NCI-H2227 (cell line): ENCODE measurements around the gene DMRTC2.

Experiments used
- DNase-seq: peaks from one replicate; lab custom pipeline; 2025; ENCODE audit not compliant: unreplicated experiment; lab: John Stamatoyannopoulos, UW

The DMRTC2 gene

DNA sequence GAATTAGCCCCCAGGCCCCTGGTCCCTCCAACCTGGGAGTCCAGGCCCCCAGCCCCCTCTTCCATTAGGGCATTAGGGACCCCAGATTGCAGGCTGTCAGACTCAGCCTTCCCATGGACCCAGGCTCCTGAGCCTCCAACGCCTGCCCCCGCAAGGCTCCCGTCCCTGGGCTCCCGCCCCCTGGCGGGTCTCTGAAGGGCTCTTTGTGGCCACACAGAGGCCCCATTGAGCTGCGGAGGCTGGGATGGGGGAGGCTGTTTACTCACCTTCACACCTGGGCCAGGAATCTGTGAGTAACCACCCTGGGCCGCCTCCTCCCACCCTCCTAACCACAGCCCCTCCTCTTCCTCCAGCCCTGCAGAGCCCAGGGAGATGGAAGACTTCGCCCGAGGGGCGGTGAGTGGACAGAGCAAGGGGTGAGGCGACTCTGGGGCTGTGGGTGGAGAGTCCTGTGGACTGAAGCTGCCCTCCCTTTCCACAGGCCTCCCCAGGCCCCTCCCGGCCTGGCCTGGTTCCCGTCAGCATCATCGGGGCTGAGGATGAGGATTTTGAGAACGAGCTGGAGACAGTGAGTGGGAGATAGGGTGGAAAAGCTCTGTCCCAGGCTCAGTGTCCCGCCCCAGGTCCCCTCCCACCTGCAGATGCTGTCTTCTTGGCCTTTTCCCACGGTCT, 43.0 kb downstream of the DMRTC2 start:
- DNase-seq, result no peak

GRCh38 chr19:41888926-41889325, 44.1 kb downstream of the DMRTC2 start:
- no peak for DNase-seq

GRCh38 chr19:41889896-41890295, 45.1 kb downstream of the DMRTC2 start:
- DNase-seq, result no peak

DNA sequence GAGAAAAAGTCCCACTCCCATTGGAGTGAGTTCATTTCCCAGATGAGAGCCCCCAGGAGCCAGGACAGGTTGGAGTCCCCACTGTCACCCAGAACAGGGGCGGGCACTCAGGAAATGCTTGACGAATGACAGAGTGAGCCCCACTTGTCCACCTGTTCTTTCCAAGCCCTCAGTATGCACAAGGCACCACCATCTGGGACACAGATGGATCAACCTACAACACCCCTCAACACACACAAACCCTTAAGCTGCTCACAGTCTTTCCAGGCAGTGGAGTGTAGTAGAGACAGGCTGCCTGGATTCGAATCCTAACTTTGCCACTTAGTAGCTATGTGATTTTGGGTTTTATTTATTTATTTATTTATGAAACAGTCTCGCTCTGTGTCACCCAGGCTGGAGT, 46.1 kb downstream of the DMRTC2 start:
- DNase-seq, result no peak

GRCh38 chr19:41892173-41892902, 47.5 kb downstream of the DMRTC2 start:
- no peak for DNase-seq

GRCh38 chr19:41893899-41894298, 49.1 kb downstream of the DMRTC2 start:
- DNase-seq, result peak; percentile 57

DNA sequence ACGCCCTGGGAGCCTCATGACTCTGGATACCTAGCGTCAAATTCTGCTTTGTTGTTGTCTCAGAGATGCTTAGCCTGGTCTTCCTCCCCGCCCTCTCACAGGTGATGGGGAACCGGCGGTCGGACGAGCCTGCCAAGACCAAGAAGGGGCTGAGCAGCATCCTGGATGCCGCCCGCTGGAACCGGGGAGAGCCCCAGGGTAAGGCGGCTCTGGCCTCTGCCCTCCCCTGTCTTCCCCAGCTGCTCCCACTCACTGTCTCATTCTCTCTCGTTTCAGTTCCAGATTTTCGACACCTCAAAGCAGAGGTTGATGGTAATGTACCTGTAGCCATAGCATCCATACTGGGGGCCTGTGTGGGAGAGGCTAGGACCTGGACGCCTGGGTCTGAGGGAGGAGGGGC, 49.5 kb downstream of the DMRTC2 start:
- DNase-seq, result no peak

DNA sequence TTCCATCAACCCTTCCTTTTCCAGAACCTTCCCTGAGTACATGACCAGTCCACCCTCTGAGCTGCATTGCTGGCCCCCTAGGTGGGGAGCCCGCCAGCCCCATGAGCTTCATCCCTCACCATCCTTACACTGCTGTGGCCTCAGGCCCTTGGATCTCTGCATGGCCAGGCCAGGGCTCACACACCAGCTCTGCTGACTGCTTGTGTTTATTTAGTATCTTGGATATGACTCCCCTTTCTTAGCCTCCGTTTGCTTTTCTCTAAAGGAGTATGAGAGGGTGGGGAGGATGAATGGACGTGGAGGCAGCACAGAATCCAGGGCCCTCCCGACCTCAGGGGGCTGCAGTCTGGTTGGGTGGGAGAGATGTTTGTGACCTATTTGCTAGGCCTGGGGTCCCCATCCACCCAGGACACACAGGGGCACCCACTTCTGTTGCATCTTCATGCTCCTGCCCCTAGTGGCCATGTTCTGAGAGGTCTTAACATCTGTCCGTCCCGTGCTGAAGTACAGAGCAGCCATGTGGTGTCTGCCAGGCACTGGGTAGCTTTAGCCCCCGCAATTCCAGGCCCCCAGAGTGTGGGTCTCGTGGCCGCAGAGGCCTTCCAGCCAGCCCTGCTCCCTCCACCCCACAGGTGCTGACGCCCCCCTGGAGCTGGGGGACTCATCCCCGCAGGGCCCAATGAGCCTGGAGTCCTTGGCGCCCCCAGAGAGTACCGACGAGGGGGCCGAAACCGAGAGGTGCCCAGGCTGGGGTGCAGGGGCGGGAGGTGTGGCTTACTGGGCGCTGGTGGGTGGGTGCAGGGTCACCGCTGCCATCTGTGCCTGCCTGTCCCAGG, 51.1 kb downstream of the DMRTC2 start:
- DNase-seq, result no peak

DNA sequence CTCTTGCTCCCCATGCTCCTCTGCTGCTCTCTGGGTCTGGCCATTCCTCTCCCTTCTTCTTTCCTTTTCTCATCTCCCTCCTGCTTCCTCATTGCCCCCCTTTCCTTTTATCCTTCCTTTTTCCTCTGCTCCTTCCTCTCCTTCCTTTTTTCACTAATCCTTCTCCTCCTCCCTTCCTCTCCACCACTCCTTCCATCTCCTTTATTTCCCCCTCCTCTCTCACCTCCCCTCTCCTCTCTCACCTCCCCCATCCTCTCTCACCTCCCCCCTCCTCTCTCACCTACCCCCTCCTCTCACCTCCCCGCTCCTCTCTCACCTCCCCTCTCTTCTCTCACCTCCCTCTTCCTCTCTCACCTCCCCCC, 51.7 kb downstream of the DMRTC2 start:
- no peak for DNase-seq

DNA sequence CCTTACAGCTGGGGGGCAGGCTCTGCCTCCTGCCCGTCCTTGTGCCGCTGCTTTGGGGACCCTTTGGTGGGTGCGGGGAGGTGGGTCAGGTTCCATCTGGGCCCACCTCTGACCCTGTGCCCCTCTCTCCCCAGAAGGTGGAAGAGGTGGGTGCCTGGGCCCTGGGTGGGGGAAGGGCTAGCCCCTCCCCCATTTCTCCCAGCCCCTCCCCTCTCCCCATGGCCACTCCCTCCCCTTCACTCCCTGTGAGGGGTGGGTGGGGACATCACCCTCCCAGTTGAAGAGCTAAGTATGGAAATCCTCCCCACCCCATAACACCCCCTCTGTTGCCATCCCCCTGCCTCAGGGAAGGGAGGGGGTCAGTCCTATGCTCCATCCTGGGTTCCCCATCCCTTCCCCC, 52.3 kb downstream of the DMRTC2 start:
- DNase-seq, result no peak

DNA sequence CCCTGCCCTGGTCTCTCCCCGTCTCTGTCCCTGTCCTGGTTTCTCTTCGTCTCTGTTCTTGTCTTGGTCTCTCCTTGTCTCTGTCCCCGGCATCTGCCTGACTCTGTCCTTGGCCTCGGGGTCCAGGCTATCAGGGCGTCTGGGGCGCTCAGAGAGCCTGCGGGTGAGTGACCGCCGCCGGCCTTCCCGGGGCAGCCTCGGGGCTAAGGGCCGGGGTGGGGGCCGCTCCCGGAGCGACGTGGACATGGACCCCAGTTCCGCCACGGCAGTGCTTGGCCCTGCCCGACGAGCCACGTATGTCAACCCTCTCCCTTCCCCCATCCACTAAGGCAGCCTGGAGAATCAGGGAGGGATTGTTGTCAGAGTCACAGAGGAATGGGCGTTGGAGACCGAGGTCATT, 53.0 kb downstream of the DMRTC2 start:
- no peak for DNase-seq

DNA sequence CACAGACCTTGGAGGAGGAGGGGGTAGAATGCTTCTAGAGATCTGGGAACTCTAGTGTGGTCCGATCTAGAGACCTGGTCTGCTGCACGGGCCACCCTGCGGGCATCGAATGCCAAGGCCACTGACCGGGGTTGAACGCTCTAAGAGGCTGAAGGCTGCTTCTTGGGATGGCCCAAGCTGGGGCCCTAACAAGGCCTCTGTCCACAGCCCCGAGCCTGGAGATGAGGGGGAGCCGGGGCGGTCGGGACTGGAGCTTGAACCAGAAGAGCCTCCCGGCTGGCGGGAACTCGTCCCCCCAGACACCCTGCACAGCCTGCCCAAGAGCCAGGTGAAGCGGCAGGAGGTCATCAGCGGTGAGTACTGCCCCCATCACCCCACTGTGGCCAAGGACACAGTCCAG, 53.4 kb downstream of the DMRTC2 start:
- no peak for DNase-seq
